CD4-positive, alpha-beta T cell (primary cell): Measurements from ENCODE around the gene CYB5B. TPM values are rescaled to one million over a fixed set of nuclear protein-coding genes. Genes with fewer than 3 reads are reported as not detected.

Source experiments
- ATAC-seq: fragments of 200-7000 bp; cut with Tn5 transposase; one replicate; pipeline ENCODE4 v1.10.0; 2022; ENCODE audit warnings: mild to moderate bottlenecking; ENCODE audit not compliant: poor library complexity
- CTCF ChIA-PET: fragments of 350-600 bp; sonication (Branson Sonifier 250); formaldehyde crosslinking; loops from one replicate; lab custom pipeline; 2021; ENCODE audit warnings: antibody characterized with exemption, inconsistent platforms; lab: Charles Lee
- POLR2A ChIA-PET: fragments of 350-600 bp; sonication (Branson Sonifier 250); formaldehyde crosslinking; loops from one replicate; lab custom pipeline; 2021; ENCODE audit warnings: antibody characterized with exemption, inconsistent platforms; lab: Charles Lee
- DNase-seq, 14 experiments: peaks; one replicate each; pipeline ENCODE4 v3.0.0-alpha.2; 2013 to 2020; ENCODE audit warnings: mixed read lengths in 2 of 14
- H3K27ac ChIP-seq, 2 donors: one replicate each; pipeline versions ENCODE4 v1.5.1 to v1.7.0; 2013; ENCODE audit warnings: low read length in 2 of 2, low read depth in 1 of 2, mild to moderate bottlenecking in 1 of 2
- H3K27me3 ChIP-seq, 2 experiments: 1 replicate in 1 of 2; 2 replicates in 1 of 2; pipeline versions ENCODE4 v1.6.1 to v1.7.0; 2013; ENCODE audit warnings: low read length in 2 of 2, control low read depth in 1 of 2, mild to moderate bottlenecking in 1 of 2, moderate library complexity in 1 of 2; ENCODE audit not compliant: insufficient read depth in 2 of 2, control insufficient read depth in 1 of 2
- H3K36me3 ChIP-seq: one replicate; pipeline ENCODE4 v1.6.1; 2013; ENCODE audit warnings: low read length, control low read depth; ENCODE audit not compliant: insufficient read depth
- H3K4me1 ChIP-seq: one replicate; pipeline ENCODE4 v1.6.1; 2013; ENCODE audit warnings: low read length, control low read depth; ENCODE audit not compliant: insufficient read depth
- H3K4me3 ChIP-seq: one replicate; pipeline ENCODE4 v1.5.1; 2013; ENCODE audit warnings: mild to moderate bottlenecking, low read length, moderate library complexity
- H3K9me3 ChIP-seq, 2 experiments: 1 replicate in 1 of 2; 2 replicates in 1 of 2; pipeline versions ENCODE4 v1.6.1 to v1.7.0; 2013; ENCODE audit warnings: low read length in 2 of 2, mild to moderate bottlenecking in 2 of 2, control low read depth in 1 of 2, moderate library complexity in 1 of 2; ENCODE audit not compliant: control insufficient read depth in 1 of 2, insufficient read depth in 1 of 2
- H3K27ac Mint-ChIP-seq: one replicate; pipeline ENCODE4 v1.8.0; 2020; ENCODE audit warnings: mixed read lengths
- H3K27me3 Mint-ChIP-seq: one replicate; pipeline ENCODE4 v1.8.0; 2021; ENCODE audit warnings: mixed read lengths
- H3K36me3 Mint-ChIP-seq: one replicate; pipeline ENCODE4 v1.8.0; 2021; ENCODE audit warnings: low read depth, mixed read lengths
- H3K4me1 Mint-ChIP-seq: one replicate; pipeline ENCODE4 v1.8.0; 2021; ENCODE audit warnings: low read depth, mixed read lengths
- H3K4me3 Mint-ChIP-seq: one replicate; pipeline ENCODE4 v1.8.0; 2020; ENCODE audit warnings: mild to moderate bottlenecking, mixed read lengths
- H3K9me3 Mint-ChIP-seq: one replicate; pipeline ENCODE4 v1.8.0; 2020; ENCODE audit warnings: mixed read lengths
- intact Hi-C, 2 experiments: fragments of 100-400 bp; cut with DNase I in 1 of 2; cut with micrococcal nuclease in 1 of 2; formaldehyde crosslinking; loops; one replicate each; pipeline versions ENCODE4 v1.15.1 to v1.9.0; 2023 to 2025; cut with DNase I, micrococcal nuclease
- total RNA-seq, 174 experiments: library from RNA in 2 of 174; stranded (reverse) in 2 of 174; gene quantifications; one replicate each; pipeline ENCODE4 v1.2.3 and lab custom pipeline; 2021 to 2026
- TF ChIP-seq, protein P1 (sequence below): fragments of 200-600 bp; IDR thresholded peaks from one replicate; pipeline ENCODE4 v1.8.0; 2022; ENCODE audit warnings: antibody characterized with exemption, mild to moderate bottlenecking

CYB5B gene
- total RNA-seq, 2 experiments from 2014 or later = 16.0 to 18.3 TPM

DNA sequence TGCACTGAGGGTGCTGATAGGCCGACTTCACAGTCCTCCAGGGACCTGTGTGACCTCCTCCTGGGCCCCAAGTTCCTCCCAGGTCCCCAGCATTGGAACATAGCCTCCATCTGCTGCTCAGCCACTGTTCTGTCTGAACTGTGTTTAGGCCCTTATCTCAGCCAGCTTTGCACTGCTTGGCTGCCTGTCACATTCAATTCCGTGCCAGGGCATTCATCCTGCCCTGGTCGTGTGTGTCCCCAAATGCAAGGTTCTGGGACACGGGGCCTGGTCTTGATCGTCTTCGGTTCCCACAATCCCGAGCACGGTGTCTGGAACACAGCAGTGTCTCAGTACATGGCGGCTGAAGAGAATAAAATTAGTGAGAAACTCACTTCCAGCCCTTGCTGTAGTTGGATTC, 71.4 kb downstream of the CYB5B start:
- no peaks in the 10 kb centered on the region for H3K4me1 Mint-ChIP-seq
- ATAC-seq (no peak), DNase-seq (no peak)
- H3K36me3 Mint-ChIP-seq = no peaks in the 10 kb centered on the region
- TF ChIP-seq, protein P1, sequence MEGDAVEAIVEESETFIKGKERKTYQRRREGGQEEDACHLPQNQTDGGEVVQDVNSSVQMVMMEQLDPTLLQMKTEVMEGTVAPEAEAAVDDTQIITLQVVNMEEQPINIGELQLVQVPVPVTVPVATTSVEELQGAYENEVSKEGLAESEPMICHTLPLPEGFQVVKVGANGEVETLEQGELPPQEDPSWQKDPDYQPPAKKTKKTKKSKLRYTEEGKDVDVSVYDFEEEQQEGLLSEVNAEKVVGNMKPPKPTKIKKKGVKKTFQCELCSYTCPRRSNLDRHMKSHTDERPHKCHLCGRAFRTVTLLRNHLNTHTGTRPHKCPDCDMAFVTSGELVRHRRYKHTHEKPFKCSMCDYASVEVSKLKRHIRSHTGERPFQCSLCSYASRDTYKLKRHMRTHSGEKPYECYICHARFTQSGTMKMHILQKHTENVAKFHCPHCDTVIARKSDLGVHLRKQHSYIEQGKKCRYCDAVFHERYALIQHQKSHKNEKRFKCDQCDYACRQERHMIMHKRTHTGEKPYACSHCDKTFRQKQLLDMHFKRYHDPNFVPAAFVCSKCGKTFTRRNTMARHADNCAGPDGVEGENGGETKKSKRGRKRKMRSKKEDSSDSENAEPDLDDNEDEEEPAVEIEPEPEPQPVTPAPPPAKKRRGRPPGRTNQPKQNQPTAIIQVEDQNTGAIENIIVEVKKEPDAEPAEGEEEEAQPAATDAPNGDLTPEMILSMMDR = no peak
- CTCF ChIA-PET = no interaction called here
- Histone ChIP-seq H3K36me3 (no peaks in the 10 kb centered on the region), H3K9me3 (no peaks in the 10 kb centered on the region), H3K4me3 (no peak overlapping the region), H3K4me1 (no peaks in the 10 kb centered on the region), H3K27me3 (no peaks in the 10 kb centered on the region), H3K27ac (no peak overlapping the region)
- H3K27ac Mint-ChIP-seq = no peak overlapping the region
- intact Hi-C loops = no loop called here
- no peaks in the 10 kb centered on the region for H3K27me3 Mint-ChIP-seq
- H3K4me3 Mint-ChIP-seq = no peak overlapping the region
- POLR2A ChIA-PET = no interaction called here
- H3K9me3 Mint-ChIP-seq = no peaks in the 10 kb centered on the region

DNA sequence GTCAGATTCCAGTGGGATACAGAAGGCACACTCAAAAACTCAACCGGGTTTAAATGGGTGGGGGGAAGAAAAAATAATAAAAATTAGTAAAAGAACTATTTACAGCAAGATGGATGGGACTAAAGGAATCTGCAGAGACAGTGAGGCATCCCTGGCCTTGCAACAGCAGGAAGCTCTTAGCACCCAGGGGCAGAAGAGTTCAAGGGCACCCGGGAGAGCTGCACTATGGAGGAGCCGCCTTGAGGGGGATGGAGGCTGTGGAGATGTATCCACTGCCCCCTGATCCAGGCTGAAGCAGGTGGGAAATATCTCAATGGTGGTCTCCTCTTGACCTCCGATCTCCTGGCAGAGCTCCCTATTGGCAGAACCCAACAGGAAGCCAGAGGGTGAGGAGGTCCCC, 72.0 kb downstream of the CYB5B start:
- H3K36me3 ChIP-seq = no peaks in the 10 kb centered on the region
- Mint-ChIP-seq H3K4me3 (no peak overlapping the region), H3K4me1 (no peaks in the 10 kb centered on the region), H3K36me3 (no peaks in the 10 kb centered on the region), H3K9me3 (no peaks in the 10 kb centered on the region), H3K27me3 (no peaks in the 10 kb centered on the region), H3K27ac (no peak overlapping the region)
- no peak for ATAC-seq
- intact Hi-C loops = no loop called here
- no peak overlapping the region for H3K27ac ChIP-seq
- POLR2A ChIA-PET = no interaction called here
- H3K4me3 ChIP-seq = no peak overlapping the region
- CTCF ChIA-PET = no interaction called here
- DNase-seq = no peak
- H3K4me1 ChIP-seq = no peaks in the 10 kb centered on the region
- H3K9me3 ChIP-seq = no peaks in the 10 kb centered on the region
- no peaks in the 10 kb centered on the region for H3K27me3 ChIP-seq
- TF ChIP-seq, protein P1 = no peak

DNA sequence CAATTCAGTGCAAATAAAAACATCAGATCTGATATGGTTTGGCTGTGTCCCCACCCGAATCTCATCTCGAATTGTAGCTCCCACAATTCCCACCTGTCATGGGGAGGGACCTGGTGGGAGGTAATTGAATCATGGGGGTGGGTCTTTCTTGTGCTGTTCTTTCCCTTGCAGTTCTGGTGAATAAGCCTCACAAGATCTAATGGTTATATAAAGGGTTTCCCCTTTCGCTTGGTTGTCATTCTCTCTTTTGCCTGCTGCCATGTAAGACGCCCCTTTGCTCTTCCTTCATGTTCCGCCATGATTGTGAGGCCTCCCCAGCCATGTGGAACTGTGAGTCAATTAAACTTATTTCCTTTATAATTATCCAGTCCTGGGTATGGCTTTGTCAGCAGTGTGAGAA, 72.5 kb downstream of the CYB5B start:
- POLR2A ChIA-PET = interaction anchor here (0.7 kb wide), 1 partner anchor 92 kb away, joined by 3 read pairs; no protein-coding TSS in a partner anchor
- ATAC-seq (no peak), DNase-seq (no peak)
- Histone ChIP-seq H3K27me3 (no peaks in the 10 kb centered on the region), H3K36me3 (no peaks in the 10 kb centered on the region), H3K27ac (no peak overlapping the region), H3K4me3 (no peak overlapping the region), H3K9me3 (no peaks in the 10 kb centered on the region), H3K4me1 (no peaks in the 10 kb centered on the region)
- intact Hi-C loops = no loop called here
- no peak overlapping the region for H3K4me3 Mint-ChIP-seq
- H3K27ac Mint-ChIP-seq = no peak overlapping the region
- no peaks in the 10 kb centered on the region for H3K27me3 Mint-ChIP-seq
- CTCF ChIA-PET = no interaction called here
- H3K36me3 Mint-ChIP-seq = no peaks in the 10 kb centered on the region
- H3K4me1 Mint-ChIP-seq = no peaks in the 10 kb centered on the region
- no peaks in the 10 kb centered on the region for H3K9me3 Mint-ChIP-seq
- TF ChIP-seq, protein P1 = no peak
